GM18519 (cell line): ENCODE measurements around the gene KANSL3.

ENCODE experiments used
- ATAC-seq: cut with Tn5 transposase; IDR thresholded peaks from one replicate; pipeline ENCODE4 v1.9.1; 2021; ENCODE audit warnings: mild to moderate bottlenecking, moderate library complexity; ENCODE audit not compliant: unreplicated experiment, low FRiP score

KANSL3 gene

GRCh38 chr2:96547203-96547641 lies 90.9 kb downstream of the KANSL3 start:
- no peak for ATAC-seq

- no peak for ATAC-seq
These were observed 91.3 kb downstream of the KANSL3 start for GRCh38 chr2:96546797-96547196.

DNA sequence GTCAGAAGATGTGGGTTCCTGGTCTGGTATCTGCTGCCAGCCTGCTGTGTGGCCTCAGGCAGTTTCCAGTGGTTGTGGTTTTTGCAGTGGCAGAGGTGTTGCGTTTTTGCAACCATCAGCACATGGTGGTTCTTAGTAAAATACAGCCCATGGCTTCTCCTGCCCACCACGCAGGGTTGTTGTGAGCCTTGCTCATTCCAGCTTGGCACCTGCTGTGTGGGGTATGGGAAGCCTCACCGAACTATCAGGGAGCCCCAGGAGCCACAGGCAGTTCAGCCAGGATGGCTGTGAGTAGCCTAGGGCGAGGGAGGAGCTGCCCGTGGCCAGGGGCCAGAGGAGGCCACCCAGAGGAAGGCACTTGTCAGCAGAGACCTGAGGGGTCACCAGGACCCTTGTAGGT lies 91.8 kb downstream of the KANSL3 start:
- ATAC-seq = no peak
